ENCODE data around the gene IL1RAP.

The IL1RAP gene

DNA sequence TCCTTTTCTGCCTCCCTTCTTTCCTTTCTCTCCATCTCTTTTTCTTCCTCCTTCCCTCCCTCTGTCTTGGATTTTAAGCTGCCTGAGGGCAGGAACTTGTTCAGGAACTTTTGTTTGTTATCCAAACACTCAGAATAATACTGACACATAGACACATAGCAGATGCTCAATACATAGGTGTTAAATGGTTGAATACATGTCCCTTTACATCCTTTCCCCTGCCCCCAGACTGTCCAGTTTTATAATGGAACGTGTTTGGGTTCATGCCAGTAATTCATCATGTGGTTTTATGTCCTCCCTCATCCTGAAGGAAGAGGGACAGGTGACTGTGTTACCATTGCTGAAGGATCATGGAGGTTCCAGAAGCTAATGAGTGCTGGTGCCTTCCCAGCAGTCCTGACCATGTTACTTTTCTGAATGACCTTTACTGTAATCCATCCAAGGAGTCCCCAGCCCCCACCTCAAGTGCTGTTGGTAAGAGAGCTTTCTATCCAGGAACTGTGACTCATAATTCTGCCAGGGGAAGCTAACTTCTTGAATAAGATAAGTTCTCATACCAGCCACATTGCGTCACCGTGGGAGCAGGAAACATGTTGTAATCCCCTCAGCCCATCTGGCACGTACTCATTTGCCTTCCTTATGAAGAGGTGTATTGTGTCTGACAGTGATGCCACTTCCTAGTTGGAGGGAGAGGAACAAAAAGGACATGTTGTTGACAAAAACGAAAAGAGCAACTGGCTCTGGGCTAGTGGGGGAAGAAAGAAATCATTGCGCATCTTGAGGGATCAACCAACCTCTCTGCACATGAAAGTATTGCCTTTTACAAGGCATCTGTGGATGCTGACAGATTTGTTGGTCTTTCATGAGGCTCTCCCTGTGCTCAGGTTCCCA lies 52.4 kb downstream of the IL1RAP start:
- Histone ChIP-seq H3K27me3 (replicated peaks; ENCODE audit: control insufficient read depth, insufficient read depth, low read length, poor library complexity, severe bottlenecking) (no peaks in the 10 kb centered on the region), H3K36me3 (ENCODE audit: control insufficient read depth, insufficient read depth, low read length) (no peaks in the 10 kb centered on the region), H3K4me3 (ENCODE audit: insufficient read depth, low read depth, low read length, poor library complexity, severe bottlenecking) (no peak overlapping the region), H3K9me3 (ENCODE audit: control insufficient read depth, low read length) (no peaks in the 10 kb centered on the region), H3K27ac (ENCODE audit: insufficient read depth, low read length, poor library complexity, severe bottlenecking) (no peak overlapping the region), H3K4me1 (ENCODE audit: control insufficient read depth, insufficient read depth, low read length, poor library complexity, severe bottlenecking) (no peaks in the 10 kb centered on the region)
- no peak for DNase-seq

DNA sequence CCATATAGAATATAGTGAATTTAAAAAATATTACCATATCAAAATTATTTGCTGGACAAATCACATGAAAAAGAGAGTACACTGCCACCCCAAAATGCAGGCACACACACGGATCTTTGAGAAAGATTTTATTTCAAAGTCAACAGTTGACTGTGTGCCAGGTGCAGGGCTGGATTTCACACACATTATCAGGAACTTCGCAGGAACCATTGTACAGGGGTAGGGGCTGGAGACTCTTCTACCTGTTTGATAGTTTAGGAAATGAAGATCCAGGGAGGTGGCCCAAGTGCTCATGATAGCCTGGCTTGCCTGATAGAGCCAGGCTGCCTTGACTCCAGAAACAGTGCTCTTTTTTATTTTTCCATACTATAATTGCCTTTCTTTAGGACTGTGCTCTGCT lies 54.2 kb downstream of the IL1RAP start:
- Histone ChIP-seq H3K36me3 (ENCODE audit: control insufficient read depth, insufficient read depth, low read length) (no peaks in the 10 kb centered on the region), H3K4me3 (ENCODE audit: insufficient read depth, low read depth, low read length, poor library complexity, severe bottlenecking) (no peak overlapping the region), H3K9me3 (ENCODE audit: control insufficient read depth, low read length) (no peaks in the 10 kb centered on the region), H3K27me3 (replicated peaks; ENCODE audit: control insufficient read depth, insufficient read depth, low read length, poor library complexity, severe bottlenecking) (no peaks in the 10 kb centered on the region), H3K4me1 (ENCODE audit: control insufficient read depth, insufficient read depth, low read length, poor library complexity, severe bottlenecking) (no peaks in the 10 kb centered on the region), H3K27ac (ENCODE audit: insufficient read depth, low read length, poor library complexity, severe bottlenecking) (no peak overlapping the region)
- DNase-seq = no peak

DNA sequence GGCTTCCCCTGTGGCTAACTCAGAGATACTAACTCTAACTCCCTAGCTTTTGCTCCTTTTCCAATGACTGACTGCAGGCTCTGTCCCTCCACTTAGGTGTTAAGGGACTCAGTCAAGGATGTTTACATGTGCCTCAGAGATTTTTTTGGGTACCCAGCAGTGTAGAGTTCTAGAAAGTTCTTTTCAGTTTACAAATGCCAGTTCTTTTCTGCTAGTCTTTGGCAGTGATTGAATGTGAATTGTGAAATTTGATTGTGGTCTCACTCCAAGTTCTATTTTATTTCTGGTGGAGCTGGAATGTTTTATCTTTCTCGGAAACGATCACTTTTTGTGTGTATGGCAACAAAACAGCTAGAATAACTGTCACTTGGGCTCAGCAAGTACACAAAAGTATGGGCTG lies 60.6 kb downstream of the IL1RAP start:
- DNase-seq = no peak
- no peaks in the 10 kb centered on the region for H3K9me3 ChIP-seq (ENCODE audit: control insufficient read depth, low read length)
- no peaks in the 10 kb centered on the region for H3K36me3 ChIP-seq (ENCODE audit: control insufficient read depth, insufficient read depth, low read length)
- H3K4me3 ChIP-seq (ENCODE audit: insufficient read depth, low read depth, low read length, poor library complexity, severe bottlenecking) = no peak overlapping the region
- no peaks in the 10 kb centered on the region for H3K27me3 ChIP-seq (replicated peaks; ENCODE audit: control insufficient read depth, insufficient read depth, low read length, poor library complexity, severe bottlenecking)
- no peaks in the 10 kb centered on the region for H3K4me1 ChIP-seq (ENCODE audit: control insufficient read depth, insufficient read depth, low read length, poor library complexity, severe bottlenecking)
- no peak overlapping the region for H3K27ac ChIP-seq (ENCODE audit: insufficient read depth, low read length, poor library complexity, severe bottlenecking)

DNA sequence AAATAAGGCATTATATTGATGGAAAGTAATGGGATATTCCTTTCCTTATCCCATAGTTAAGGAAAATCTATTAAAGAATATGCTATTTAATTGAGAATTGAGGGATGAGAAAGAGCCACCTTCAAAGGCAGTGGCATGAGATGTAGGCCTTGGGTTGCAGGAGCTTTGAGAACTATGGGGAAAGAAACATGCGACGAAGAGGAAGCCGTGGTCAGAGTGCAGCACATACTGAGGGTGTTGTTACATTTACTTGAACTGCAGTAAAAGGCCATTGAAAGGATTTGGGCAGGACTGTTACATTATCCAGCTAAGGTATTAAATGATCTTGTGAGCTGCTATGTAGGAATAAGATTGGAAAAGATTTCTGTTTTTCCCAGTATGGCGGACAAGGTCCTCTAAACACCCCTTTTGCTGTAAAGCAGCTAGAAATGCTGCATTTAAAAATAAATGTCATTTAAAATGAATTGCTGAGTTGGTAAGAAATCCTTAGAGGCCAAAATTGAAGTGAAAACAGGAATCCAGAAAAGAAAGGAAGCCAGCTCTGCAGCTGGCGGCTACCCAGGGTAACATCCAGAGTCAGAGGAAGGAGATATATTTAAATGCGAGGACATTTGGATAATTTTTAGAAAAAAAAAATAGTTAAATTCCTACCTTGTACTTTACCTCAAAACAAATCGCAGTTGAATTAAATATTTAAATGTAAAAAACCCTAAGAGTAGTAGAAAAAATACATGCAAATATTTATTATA lies 61.7 kb downstream of the IL1RAP start:
- Histone ChIP-seq H3K36me3 (ENCODE audit: control insufficient read depth, insufficient read depth, low read length) (no peaks in the 10 kb centered on the region), H3K9me3 (ENCODE audit: control insufficient read depth, low read length) (no peaks in the 10 kb centered on the region), H3K27ac (ENCODE audit: insufficient read depth, low read length, poor library complexity, severe bottlenecking) (no peak overlapping the region), H3K27me3 (replicated peaks; ENCODE audit: control insufficient read depth, insufficient read depth, low read length, poor library complexity, severe bottlenecking) (no peaks in the 10 kb centered on the region), H3K4me3 (ENCODE audit: insufficient read depth, low read depth, low read length, poor library complexity, severe bottlenecking) (no peak overlapping the region), H3K4me1 (ENCODE audit: control insufficient read depth, insufficient read depth, low read length, poor library complexity, severe bottlenecking) (no peaks in the 10 kb centered on the region)
- DNase-seq = no peak

DNA sequence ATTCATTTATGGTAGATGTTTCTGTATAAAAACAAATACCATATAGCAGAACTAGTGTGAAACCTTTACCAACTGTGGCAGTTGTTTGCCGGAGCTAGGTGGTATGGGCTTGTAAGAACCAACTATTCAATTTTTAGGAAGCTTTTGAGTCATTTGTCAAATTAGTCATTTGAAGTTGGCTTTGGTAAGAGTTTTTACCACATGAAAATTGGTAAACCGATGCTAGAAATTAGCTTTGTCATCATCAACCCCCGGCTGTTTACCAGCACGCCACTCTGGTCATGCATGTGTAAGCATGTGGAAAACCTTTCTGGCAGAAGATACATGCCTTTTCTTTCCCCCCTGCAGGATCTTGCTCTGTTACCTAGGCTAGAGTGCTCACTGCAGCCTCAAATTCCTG lies 63.3 kb downstream of the IL1RAP start:
- Histone ChIP-seq H3K27ac (ENCODE audit: insufficient read depth, low read length, poor library complexity, severe bottlenecking) (no peak overlapping the region), H3K4me3 (ENCODE audit: insufficient read depth, low read depth, low read length, poor library complexity, severe bottlenecking) (no peak overlapping the region), H3K9me3 (ENCODE audit: control insufficient read depth, low read length) (no peaks in the 10 kb centered on the region), H3K27me3 (replicated peaks; ENCODE audit: control insufficient read depth, insufficient read depth, low read length, poor library complexity, severe bottlenecking) (no peaks in the 10 kb centered on the region), H3K36me3 (ENCODE audit: control insufficient read depth, insufficient read depth, low read length) (no peaks in the 10 kb centered on the region), H3K4me1 (ENCODE audit: control insufficient read depth, insufficient read depth, low read length, poor library complexity, severe bottlenecking) (no peaks in the 10 kb centered on the region)
- no peak for DNase-seq

DNA sequence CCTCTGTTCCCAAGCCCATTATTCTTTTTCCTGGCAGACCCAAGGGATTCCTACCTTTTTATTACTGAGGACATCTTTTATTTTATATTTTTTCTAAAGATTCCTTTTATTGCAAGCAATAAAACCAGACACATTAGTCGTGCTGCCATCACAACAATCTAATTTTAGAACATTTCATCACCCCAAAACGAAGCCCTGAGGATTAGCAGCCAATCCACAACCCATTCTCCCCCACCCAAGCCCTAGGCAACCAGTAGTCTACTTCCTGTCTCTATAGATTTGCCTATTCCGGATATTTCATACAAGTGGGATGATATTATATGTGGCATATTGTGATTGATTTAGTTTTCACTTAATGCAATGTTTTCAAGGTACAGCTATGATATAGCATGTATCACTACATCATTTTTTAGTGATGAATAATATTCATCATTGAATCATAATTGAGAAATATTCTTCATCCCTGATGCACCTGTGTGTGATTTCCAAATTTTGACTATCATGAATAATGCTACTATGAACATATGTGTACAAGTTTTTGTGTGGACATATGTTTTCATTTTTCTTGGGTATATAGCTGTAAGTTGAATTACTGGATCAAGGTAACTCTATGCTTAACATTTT lies 65.7 kb downstream of the IL1RAP start:
- H3K9me3 ChIP-seq (ENCODE audit: control insufficient read depth, low read length) = no peaks in the 10 kb centered on the region
- H3K4me1 ChIP-seq (ENCODE audit: control insufficient read depth, insufficient read depth, low read length, poor library complexity, severe bottlenecking) = no peaks in the 10 kb centered on the region
- DNase-seq = no peak
- no peak overlapping the region for H3K27ac ChIP-seq (ENCODE audit: insufficient read depth, low read length, poor library complexity, severe bottlenecking)
- H3K36me3 ChIP-seq (ENCODE audit: control insufficient read depth, insufficient read depth, low read length) = no peaks in the 10 kb centered on the region
- H3K27me3 ChIP-seq (replicated peaks; ENCODE audit: control insufficient read depth, insufficient read depth, low read length, poor library complexity, severe bottlenecking) = no peaks in the 10 kb centered on the region
- H3K4me3 ChIP-seq (ENCODE audit: insufficient read depth, low read depth, low read length, poor library complexity, severe bottlenecking) = no peak overlapping the region

DNA sequence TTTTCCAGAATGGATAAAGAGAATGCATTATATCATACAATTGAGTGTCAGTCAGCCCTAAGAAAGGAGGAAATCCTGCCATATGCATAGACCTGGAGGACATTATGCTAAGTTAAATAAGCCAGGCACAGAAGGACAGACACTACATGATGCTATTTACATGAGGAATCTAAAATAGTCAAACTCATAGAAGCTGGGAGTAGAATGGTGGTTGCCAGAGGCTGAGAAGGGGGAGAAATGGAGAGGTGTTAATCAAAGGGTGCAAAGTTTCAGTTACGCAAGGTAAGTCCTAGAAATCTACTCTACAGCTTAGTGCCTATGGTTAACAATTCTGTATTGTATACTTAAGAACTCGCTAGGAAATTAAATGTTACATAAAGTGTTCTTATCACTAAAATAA lies 66.5 kb downstream of the IL1RAP start:
- no peaks in the 10 kb centered on the region for H3K27me3 ChIP-seq (replicated peaks; ENCODE audit: control insufficient read depth, insufficient read depth, low read length, poor library complexity, severe bottlenecking)
- no peaks in the 10 kb centered on the region for H3K9me3 ChIP-seq (ENCODE audit: control insufficient read depth, low read length)
- H3K4me3 ChIP-seq (ENCODE audit: insufficient read depth, low read depth, low read length, poor library complexity, severe bottlenecking) = no peak overlapping the region
- H3K4me1 ChIP-seq (ENCODE audit: control insufficient read depth, insufficient read depth, low read length, poor library complexity, severe bottlenecking) = no peaks in the 10 kb centered on the region
- no peak for DNase-seq
- no peaks in the 10 kb centered on the region for H3K36me3 ChIP-seq (ENCODE audit: control insufficient read depth, insufficient read depth, low read length)
- H3K27ac ChIP-seq (ENCODE audit: insufficient read depth, low read length, poor library complexity, severe bottlenecking) = no peak overlapping the region

DNA sequence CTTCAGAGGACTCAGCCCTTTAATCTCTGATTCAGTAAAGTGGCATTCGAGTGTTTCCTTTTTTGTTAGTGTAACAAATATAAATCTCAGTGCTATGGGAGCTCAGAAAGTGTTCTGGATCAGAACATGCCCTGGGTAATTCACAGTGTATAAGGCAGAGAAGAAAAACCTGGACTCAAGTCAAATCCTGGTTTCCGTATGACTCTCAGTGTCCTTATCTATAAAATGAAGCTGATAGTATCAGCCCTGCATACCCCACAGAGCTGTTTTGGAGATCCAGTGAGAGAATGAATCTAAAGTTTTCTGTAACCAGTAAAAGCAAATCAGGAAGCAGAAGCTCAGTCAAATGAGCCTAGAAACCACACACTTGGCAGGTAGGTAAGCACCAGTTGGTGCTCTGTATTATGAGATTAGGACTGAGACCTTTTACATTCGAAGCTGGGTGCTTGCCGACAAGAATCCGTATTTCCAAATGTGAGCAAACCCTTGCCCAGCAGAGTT lies 67.2 kb downstream of the IL1RAP start:
- no peak for DNase-seq
- no peaks in the 10 kb centered on the region for H3K36me3 ChIP-seq (ENCODE audit: control insufficient read depth, insufficient read depth, low read length)
- no peak overlapping the region for H3K27ac ChIP-seq (ENCODE audit: insufficient read depth, low read length, poor library complexity, severe bottlenecking)
- H3K4me3 ChIP-seq (ENCODE audit: insufficient read depth, low read depth, low read length, poor library complexity, severe bottlenecking) = no peak overlapping the region
- no peaks in the 10 kb centered on the region for H3K27me3 ChIP-seq (replicated peaks; ENCODE audit: control insufficient read depth, insufficient read depth, low read length, poor library complexity, severe bottlenecking)
- no peaks in the 10 kb centered on the region for H3K9me3 ChIP-seq (ENCODE audit: control insufficient read depth, low read length)
- no peaks in the 10 kb centered on the region for H3K4me1 ChIP-seq (ENCODE audit: control insufficient read depth, insufficient read depth, low read length, poor library complexity, severe bottlenecking)

DNA sequence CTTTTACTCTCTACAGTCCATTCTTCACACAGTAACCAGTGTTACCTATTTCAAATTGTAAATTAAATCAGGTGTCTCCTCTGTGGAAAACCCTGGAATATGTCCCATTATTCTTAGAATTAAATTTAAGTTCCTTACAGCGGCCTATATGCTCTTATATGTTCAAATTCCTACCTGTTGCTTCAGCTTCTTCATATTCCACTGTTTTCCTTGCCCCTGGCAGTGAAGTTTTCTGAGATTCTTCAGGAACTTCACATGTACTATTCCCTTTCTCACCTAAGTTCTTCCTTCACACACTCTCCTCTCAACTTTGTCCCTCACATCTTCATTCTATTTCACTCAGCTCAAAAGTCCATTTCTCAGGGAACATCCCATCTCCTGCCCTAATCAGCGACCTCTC lies 68.8 kb downstream of the IL1RAP start:
- Histone ChIP-seq H3K27ac (ENCODE audit: insufficient read depth, low read length, poor library complexity, severe bottlenecking) (no peak overlapping the region), H3K27me3 (replicated peaks; ENCODE audit: control insufficient read depth, insufficient read depth, low read length, poor library complexity, severe bottlenecking) (no peaks in the 10 kb centered on the region), H3K4me1 (ENCODE audit: control insufficient read depth, insufficient read depth, low read length, poor library complexity, severe bottlenecking) (no peaks in the 10 kb centered on the region), H3K4me3 (ENCODE audit: insufficient read depth, low read depth, low read length, poor library complexity, severe bottlenecking) (no peak overlapping the region), H3K36me3 (ENCODE audit: control insufficient read depth, insufficient read depth, low read length) (no peaks in the 10 kb centered on the region), H3K9me3 (ENCODE audit: control insufficient read depth, low read length) (no peaks in the 10 kb centered on the region)
- no peak for DNase-seq

Data from effector memory CD4-positive, alpha-beta T cell (primary cell).